ENCODE results near the gene ACP3.

ACP3 gene

GRCh38 chr3:132318451-132318850, 1.2 kb downstream of the ACP3 start:
- DNase-seq, result no peak

GRCh38 chr3:132321304-132321703, 4.1 kb downstream of the ACP3 start:
- no peak for DNase-seq

GRCh38 chr3:132325103-132325606, 7.9 kb downstream of the ACP3 start:
- DNase-seq, result no peak

GRCh38 chr3:132325634-132326033, 8.4 kb downstream of the ACP3 start:
- no peak for DNase-seq

GRCh38 chr3:132326251-132326650, 9.0 kb downstream of the ACP3 start:
- DNase-seq, result no peak

GRCh38 chr3:132332082-132332481, 14.9 kb downstream of the ACP3 start:
- no peak for DNase-seq

GRCh38 chr3:132332508-132332907, 15.3 kb downstream of the ACP3 start:
- no peak for DNase-seq

GRCh38 chr3:132341746-132342145, 24.5 kb downstream of the ACP3 start:
- no peak for DNase-seq

GRCh38 chr3:132342183-132342582, 25.0 kb downstream of the ACP3 start:
- no peak for DNase-seq

- no peak for DNase-seq
These were observed 25.4 kb downstream of the ACP3 start for GRCh38 chr3:132342610-132343009.

GRCh38 chr3:132343018-132343612, 25.9 kb downstream of the ACP3 start:
- peak; percentile 58 for DNase-seq

- DNase-seq, result no peak
These were observed 27.6 kb downstream of the ACP3 start for GRCh38 chr3:132344666-132345280.

GRCh38 chr3:132346841-132347736, 29.9 kb downstream of the ACP3 start:
- DNase-seq, result no peak

- no peak for DNase-seq
These were observed 30.6 kb downstream of the ACP3 start for GRCh38 chr3:132347811-132348210.

GRCh38 chr3:132348531-132348930, 31.3 kb downstream of the ACP3 start:
- no peak for DNase-seq

GRCh38 chr3:132350814-132351213, 33.6 kb downstream of the ACP3 start:
- DNase-seq, result no peak

- no peak for DNase-seq
These were observed 34.1 kb downstream of the ACP3 start for GRCh38 chr3:132351222-132351806.

GRCh38 chr3:132352556-132353143, 35.4 kb downstream of the ACP3 start:
- DNase-seq, result peak; percentile 73

GRCh38 chr3:132354916-132355702, 37.9 kb downstream of the ACP3 start:
- no peak for DNase-seq

GRCh38 chr3:132356568-132356967, 39.4 kb downstream of the ACP3 start:
- DNase-seq, result no peak

GRCh38 chr3:132360717-132361116, 43.5 kb downstream of the ACP3 start:
- no peak for DNase-seq

GRCh38 chr3:132362329-132362728, 45.1 kb downstream of the ACP3 start:
- DNase-seq, result no peak

Measured in NCI-H1694 (cell line).